ENCODE measurements around the gene GJB1. TPM values are rescaled to one million over a fixed set of nuclear protein-coding genes. Genes with fewer than 3 reads are reported as not detected.
A peak's percentile ranks its signal among the peaks of the same experiment; 100 is the strongest.
"Not testable (repeated sequence)": the region's sequence is repeated elsewhere in the genome, so short reads cannot be mapped to it uniquely, and the experiment has no call there.

Gene GJB1
- total RNA-seq, 4 donors from 2014 or later = 0.19 to 2.4 (median 1.5) TPM

GRCh38 chrX:71252221-71252620 is 29.2 kb downstream of the GJB1 start:
- 70 to 79% methylated on average over 2 of the region's 2 CpGs for WGBS, 2 donors
- TF ChIP-seq, protein P1, sequence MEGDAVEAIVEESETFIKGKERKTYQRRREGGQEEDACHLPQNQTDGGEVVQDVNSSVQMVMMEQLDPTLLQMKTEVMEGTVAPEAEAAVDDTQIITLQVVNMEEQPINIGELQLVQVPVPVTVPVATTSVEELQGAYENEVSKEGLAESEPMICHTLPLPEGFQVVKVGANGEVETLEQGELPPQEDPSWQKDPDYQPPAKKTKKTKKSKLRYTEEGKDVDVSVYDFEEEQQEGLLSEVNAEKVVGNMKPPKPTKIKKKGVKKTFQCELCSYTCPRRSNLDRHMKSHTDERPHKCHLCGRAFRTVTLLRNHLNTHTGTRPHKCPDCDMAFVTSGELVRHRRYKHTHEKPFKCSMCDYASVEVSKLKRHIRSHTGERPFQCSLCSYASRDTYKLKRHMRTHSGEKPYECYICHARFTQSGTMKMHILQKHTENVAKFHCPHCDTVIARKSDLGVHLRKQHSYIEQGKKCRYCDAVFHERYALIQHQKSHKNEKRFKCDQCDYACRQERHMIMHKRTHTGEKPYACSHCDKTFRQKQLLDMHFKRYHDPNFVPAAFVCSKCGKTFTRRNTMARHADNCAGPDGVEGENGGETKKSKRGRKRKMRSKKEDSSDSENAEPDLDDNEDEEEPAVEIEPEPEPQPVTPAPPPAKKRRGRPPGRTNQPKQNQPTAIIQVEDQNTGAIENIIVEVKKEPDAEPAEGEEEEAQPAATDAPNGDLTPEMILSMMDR (IDR thresholded peaks at IDR 0.05) = no peak
- no peak for TF ChIP-seq POLR2A (IDR thresholded peaks at IDR 0.05)
- intact Hi-C loops (cut with DNase I; ENCODE audit: low total_unique reads) = no loop called here
- DNase-seq (ENCODE audit: low spot score in 2 of 2) = no peak
- no peak overlapping the region for H3K4me3 ChIP-seq (ENCODE audit: low read depth, poor library complexity, severe bottlenecking)

- DNase-seq (ENCODE audit: low spot score in 2 of 2) = no peak
- peak overlapping the region; percentile 60 for H3K4me3 ChIP-seq (ENCODE audit: low read depth, poor library complexity, severe bottlenecking)
- 3 to 44% methylated on average over 26 to 28 of the region's 35 CpGs for WGBS, 2 donors
- intact Hi-C loops (cut with DNase I; ENCODE audit: low total_unique reads) = no loop called here
- TF ChIP-seq, protein P1 (IDR thresholded peaks at IDR 0.05) = no peak
- no peak for TF ChIP-seq POLR2A (IDR thresholded peaks at IDR 0.05)
Measured at GRCh38 chrX:71253253-71254091, 30.4 kb downstream of the GJB1 start.

DNA sequence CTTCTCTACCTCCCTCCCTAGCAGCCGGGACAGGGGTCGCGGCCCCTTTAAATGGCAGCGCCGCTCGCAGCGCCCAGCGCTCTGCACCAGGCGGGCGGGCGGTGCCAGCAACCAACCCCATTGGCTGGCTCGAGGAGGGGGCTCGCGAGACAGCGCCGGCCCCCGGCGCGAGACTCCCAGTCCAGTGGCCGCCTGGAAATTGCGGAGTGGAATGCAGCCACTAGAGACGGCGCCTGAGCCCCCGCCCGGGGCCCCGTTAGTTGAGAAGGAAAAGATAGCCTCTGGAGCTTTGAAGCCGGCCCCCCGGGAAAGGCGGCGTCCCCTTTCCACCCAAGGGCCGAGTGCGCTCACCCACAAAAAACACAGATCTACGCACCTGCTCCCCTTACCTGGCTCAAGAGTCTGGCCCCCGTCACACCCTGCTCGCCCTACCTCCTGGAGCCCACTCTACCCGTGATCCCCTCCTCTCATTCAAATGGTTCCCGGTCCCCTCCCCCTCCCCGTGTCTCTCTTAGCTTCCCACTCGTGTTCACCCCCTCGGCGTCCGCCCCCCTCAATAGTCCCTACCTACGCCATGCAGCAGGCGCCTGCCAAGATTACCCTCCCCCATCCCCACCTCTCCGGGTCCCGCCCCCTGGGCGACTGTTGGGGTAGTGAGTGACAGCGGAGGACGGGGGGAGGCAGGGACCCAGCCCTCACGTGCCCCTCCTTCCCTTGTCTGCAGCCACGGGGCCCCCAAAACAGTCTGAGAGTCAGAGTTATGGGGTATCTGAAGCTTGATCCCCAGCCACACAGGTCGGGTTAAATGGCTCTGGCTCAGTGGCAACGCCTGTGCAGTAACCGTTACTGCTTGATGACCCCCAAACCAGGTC is 31.3 kb downstream of the GJB1 start, which contains the start of gene ZMYM3:
ZMYM3 (minus strand) TSS at position 49 of the 872 bp plus-strand sequence. CDS start 885 bp downstream, outside the sequence.
- peak within 1 kb of the TSS; percentile 60 for H3K4me3 ChIP-seq (ENCODE audit: low read depth, poor library complexity, severe bottlenecking)
- TF ChIP-seq, protein P1 (IDR thresholded peaks at IDR 0.05) = no peak
- TF ChIP-seq POLR2A (IDR thresholded peaks at IDR 0.05) = no peak
- 2 to 34% methylated on average over 19 to 41 of the region's 54 CpGs for WGBS, 2 donors
- peak; percentile 71 to 95 for DNase-seq (ENCODE audit: low spot score in 2 of 2)
- intact Hi-C loops (cut with DNase I; ENCODE audit: low total_unique reads) = no loop called here

DNA sequence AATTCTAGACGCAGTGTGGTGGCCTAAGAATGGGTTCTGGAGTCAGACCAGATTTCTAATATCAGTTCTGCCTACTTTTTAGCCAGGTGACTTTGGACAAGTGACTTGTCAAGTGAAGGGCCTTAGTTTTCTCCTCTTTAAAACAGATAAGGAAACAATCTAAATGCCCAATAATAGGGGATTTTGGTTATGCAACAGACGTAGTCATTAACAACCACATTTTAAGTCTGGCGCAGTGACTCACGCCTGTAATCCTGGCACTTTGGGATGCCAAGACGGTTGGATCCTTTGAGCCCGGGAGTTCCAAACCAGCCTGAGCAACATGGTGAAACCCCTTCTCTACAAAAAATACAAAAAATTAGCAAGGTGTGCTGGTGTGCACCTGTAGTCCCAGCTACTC is 33.0 kb downstream of the GJB1 start:
- WGBS, 2 donors = 53 to 71% methylated on average over 6 of the region's 6 CpGs

DNA sequence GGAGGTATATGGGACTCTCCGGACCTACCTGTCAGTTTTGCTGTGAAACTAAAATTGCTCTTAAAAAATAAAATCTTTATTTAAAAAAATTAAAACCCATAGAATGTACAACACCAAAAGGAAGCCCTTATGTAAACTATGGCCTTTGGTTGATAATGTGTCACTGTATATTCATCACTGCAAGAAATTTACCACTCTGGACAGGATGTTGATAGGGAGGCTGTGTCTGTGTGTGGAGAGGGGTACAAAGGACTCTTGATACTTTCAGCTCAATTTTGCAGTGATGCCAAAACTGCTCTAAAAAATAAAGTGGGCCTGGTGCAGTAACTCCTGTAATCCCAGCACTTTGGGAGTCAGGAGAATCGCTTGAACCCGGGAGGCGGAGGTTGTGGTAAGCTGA is 33.8 kb downstream of the GJB1 start:
- H3K4me3 ChIP-seq (ENCODE audit: low read depth, poor library complexity, severe bottlenecking) = no peak overlapping the region
- intact Hi-C loops (cut with DNase I; ENCODE audit: low total_unique reads) = no loop called here
- no peak for TF ChIP-seq POLR2A (IDR thresholded peaks at IDR 0.05)
- TF ChIP-seq, protein P1 (IDR thresholded peaks at IDR 0.05) = no peak
- 83 to 98% methylated on average over 4 of the region's 4 CpGs for WGBS, 2 donors
- DNase-seq (ENCODE audit: low spot score in 2 of 2) = no peak

More for the DNA sequence above, 33.0 kb downstream of the GJB1 start:
- intact Hi-C loops (cut with DNase I; ENCODE audit: low total_unique reads) = no loop called here
- TF ChIP-seq, protein P1 (IDR thresholded peaks at IDR 0.05) = no peak
- no peak for TF ChIP-seq POLR2A (IDR thresholded peaks at IDR 0.05)
- no peak for DNase-seq (ENCODE audit: low spot score in 2 of 2)
- no peak overlapping the region for H3K4me3 ChIP-seq (ENCODE audit: low read depth, poor library complexity, severe bottlenecking)

DNA sequence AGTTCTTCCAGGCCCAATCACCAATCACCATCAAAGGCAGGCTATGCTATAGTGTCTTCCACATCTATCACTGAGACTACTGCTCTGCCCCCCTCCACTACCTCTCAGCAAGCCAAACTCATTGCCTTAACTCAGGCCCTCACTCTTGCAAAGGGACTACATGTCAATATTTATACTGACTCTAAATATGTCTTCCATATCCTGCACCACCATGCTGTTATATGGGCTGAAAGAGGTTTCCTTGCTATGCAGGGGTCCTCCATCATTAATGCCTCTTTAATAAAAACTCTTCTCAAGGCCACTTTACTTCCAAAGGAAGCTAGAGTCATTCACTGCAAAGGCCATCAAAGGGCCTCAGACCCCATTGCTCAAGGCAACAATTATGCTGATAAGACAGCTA is 45.6 kb downstream of the GJB1 start:
- peak in 1 of 2 donors; percentile 6 for DNase-seq (ENCODE audit: low spot score in 2 of 2)
- H3K4me3 ChIP-seq (ENCODE audit: low read depth, poor library complexity, severe bottlenecking); intact Hi-C loops (cut with DNase I; ENCODE audit: low total_unique reads): not testable (repeated sequence)

Data from lower leg skin (tissue), 4 donors.